Measurements from ENCODE around the gene FNIP1.

FNIP1 gene

DNA sequence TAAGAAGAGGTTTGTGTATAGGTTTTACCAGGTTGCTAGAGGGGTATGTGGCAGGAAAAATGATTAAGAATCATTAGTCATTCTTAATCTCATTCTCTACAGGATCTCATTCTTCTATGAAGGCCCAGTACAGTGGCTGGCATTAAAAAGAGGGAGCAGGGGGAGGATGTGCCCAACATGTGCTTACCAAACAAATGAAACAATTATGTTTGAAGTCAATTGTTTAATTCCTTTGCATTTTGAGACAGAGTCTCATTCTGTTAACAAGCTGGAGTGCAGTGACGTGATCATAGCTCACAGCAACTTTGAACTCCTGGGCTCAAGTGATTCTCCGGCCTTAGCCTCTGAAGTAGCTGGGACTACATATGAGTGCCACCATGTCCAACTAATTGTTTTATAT is 23.0 kb downstream of the FNIP1 start:
- Histone ChIP-seq H3K23ac (ENCODE audit: low read depth, low read length, poor library complexity) (no peak overlapping the region), H3K4me1 (ENCODE audit: control insufficient read depth in 2 of 2, insufficient read depth in 1 of 2, low read depth in 1 of 2, low read length in 2 of 2) (no peaks in the 10 kb centered on the region), H3K36me3 (replicated peaks in 1 of 2; ENCODE audit: control insufficient read depth in 2 of 2, insufficient read depth in 2 of 2, low read length in 2 of 2) (no peaks in the 10 kb centered on the region), H2BK15ac (ENCODE audit: low read length) (no peak overlapping the region), H2AK5ac (ENCODE audit: low read depth, low read length) (no peak overlapping the region), H3K27me3 (ENCODE audit: control insufficient read depth in 3 of 3, insufficient read depth in 3 of 3, low read depth in 1 of 3, low read length in 3 of 3) (no peaks in the 10 kb centered on the region), H2AFZ (ENCODE audit: low read length) (no peak overlapping the region), H3K14ac (ENCODE audit: low read length) (no peak overlapping the region), H3K18ac (ENCODE audit: low read length) (no peak overlapping the region), H3K9me3 (replicated peaks in 1 of 2; ENCODE audit: control insufficient read depth in 2 of 2, insufficient read depth in 1 of 2, low read depth in 1 of 2, low read length in 2 of 2) (no peaks in the 10 kb centered on the region), H3K27ac (replicated peaks; ENCODE audit: low read length) (no peak overlapping the region), H3K4ac (ENCODE audit: low read length) (no peak overlapping the region), H3K79me1 (ENCODE audit: low read depth, low read length) (no peaks in the 10 kb centered on the region), H4K8ac (ENCODE audit: low read depth, low read length) (no peak overlapping the region), H2BK120ac (ENCODE audit: low read depth, low read length) (no peak overlapping the region), H4K91ac (ENCODE audit: low read depth, low read length, poor library complexity) (no peak overlapping the region), H3K4me2 (ENCODE audit: insufficient read depth, low read length, poor library complexity, severe bottlenecking) (no peak overlapping the region), H2BK5ac (ENCODE audit: low read length) (no peak overlapping the region), H3K9ac (ENCODE audit: low read depth, low read length, poor library complexity) (no peak overlapping the region), H2BK12ac (ENCODE audit: low read length) (no peak overlapping the region), H3K4me3 (ENCODE audit: low read length in 2 of 2) (no peak overlapping the region)
- no peak for DNase-seq (ENCODE audit: low spot score)
- WGBS, 2 donors (ENCODE audit: extremely low coverage in 2 of 2, insufficient read length in 2 of 2, insufficient replicate concordance in 1 of 2): no CpG with 5 or more reads among the region's 2 CpGs

DNA sequence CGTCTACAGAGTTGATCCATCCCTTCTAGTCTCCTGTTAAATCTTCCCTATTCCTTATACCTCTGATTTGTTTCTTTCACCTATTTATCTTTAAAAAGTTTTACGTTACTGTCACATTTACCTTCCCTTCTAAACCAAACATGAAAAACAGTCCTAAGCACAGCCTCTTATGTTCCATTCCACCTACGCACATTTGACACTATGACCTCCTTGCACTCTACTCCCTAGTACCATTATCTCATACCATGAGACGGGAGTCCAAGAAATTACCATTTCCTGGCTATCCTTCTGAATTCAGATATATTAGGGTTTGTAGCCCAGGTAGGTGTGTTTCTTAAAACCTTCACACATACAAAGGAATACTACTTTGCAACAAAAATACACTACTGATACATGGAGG is 25.1 kb downstream of the FNIP1 start:
- Histone ChIP-seq H2AFZ (ENCODE audit: low read length) (no peak overlapping the region), H3K27ac (replicated peaks; ENCODE audit: low read length) (no peak overlapping the region), H3K79me1 (ENCODE audit: low read depth, low read length) (no peaks in the 10 kb centered on the region), H3K4me3 (ENCODE audit: low read length in 2 of 2) (no peak overlapping the region), H2BK5ac (ENCODE audit: low read length) (no peak overlapping the region), H4K8ac (ENCODE audit: low read depth, low read length) (no peak overlapping the region), H3K9ac (ENCODE audit: low read depth, low read length, poor library complexity) (no peak overlapping the region), H3K27me3 (ENCODE audit: control insufficient read depth in 3 of 3, insufficient read depth in 3 of 3, low read depth in 1 of 3, low read length in 3 of 3) (no peaks in the 10 kb centered on the region), H2BK120ac (ENCODE audit: low read depth, low read length) (no peak overlapping the region), H3K36me3 (replicated peaks in 1 of 2; ENCODE audit: control insufficient read depth in 2 of 2, insufficient read depth in 2 of 2, low read length in 2 of 2) (no peaks in the 10 kb centered on the region), H3K4me1 (ENCODE audit: control insufficient read depth in 2 of 2, insufficient read depth in 1 of 2, low read depth in 1 of 2, low read length in 2 of 2) (no peaks in the 10 kb centered on the region), H3K4ac (ENCODE audit: low read length) (no peak overlapping the region), H3K4me2 (ENCODE audit: insufficient read depth, low read length, poor library complexity, severe bottlenecking) (no peak overlapping the region), H2AK5ac (ENCODE audit: low read depth, low read length) (no peak overlapping the region), H3K9me3 (replicated peaks in 1 of 2; ENCODE audit: control insufficient read depth in 2 of 2, insufficient read depth in 1 of 2, low read depth in 1 of 2, low read length in 2 of 2) (peaks cover 0 to 2% of the 10 kb centered on the region in 2 donors), H4K91ac (ENCODE audit: low read depth, low read length, poor library complexity) (no peak overlapping the region), H3K23ac (ENCODE audit: low read depth, low read length, poor library complexity) (no peak overlapping the region), H3K18ac (ENCODE audit: low read length) (no peak overlapping the region), H2BK15ac (ENCODE audit: low read length) (no peak overlapping the region), H3K14ac (ENCODE audit: low read length) (no peak overlapping the region), H2BK12ac (ENCODE audit: low read length) (no peak overlapping the region)
- no peak for DNase-seq (ENCODE audit: low spot score)
- WGBS, 2 donors (ENCODE audit: extremely low coverage in 2 of 2, insufficient read length in 2 of 2, insufficient replicate concordance in 1 of 2): no CpG with 5 or more reads among the region's 4 CpGs

- no peak overlapping the region for H3K23ac ChIP-seq (ENCODE audit: low read depth, low read length, poor library complexity)
- H2BK12ac ChIP-seq (ENCODE audit: low read length): no peak overlapping the region
- H2BK15ac ChIP-seq (ENCODE audit: low read length): no peak overlapping the region
- no peak overlapping the region for H3K9ac ChIP-seq (ENCODE audit: low read depth, low read length, poor library complexity)
- H3K9me3 ChIP-seq (replicated peaks in 1 of 2; ENCODE audit: control insufficient read depth in 2 of 2, insufficient read depth in 1 of 2, low read depth in 1 of 2, low read length in 2 of 2): peaks cover 0 to 3% of the 10 kb centered on the region in 2 donors
- no peak overlapping the region for H3K4me3 ChIP-seq (ENCODE audit: low read length in 2 of 2)
- H3K27ac ChIP-seq (replicated peaks; ENCODE audit: low read length): no peak overlapping the region
- H3K18ac ChIP-seq (ENCODE audit: low read length): no peak overlapping the region
- H3K4me1 ChIP-seq (ENCODE audit: control insufficient read depth in 2 of 2, insufficient read depth in 1 of 2, low read depth in 1 of 2, low read length in 2 of 2): no peaks in the 10 kb centered on the region
- no peak for DNase-seq (ENCODE audit: low spot score)
- H3K27me3 ChIP-seq (ENCODE audit: control insufficient read depth in 3 of 3, insufficient read depth in 3 of 3, low read depth in 1 of 3, low read length in 3 of 3): no peaks in the 10 kb centered on the region
- no peak overlapping the region for H4K8ac ChIP-seq (ENCODE audit: low read depth, low read length)
- peaks cover 3% of the 10 kb centered on the region for H3K79me1 ChIP-seq (ENCODE audit: low read depth, low read length)
- no peak overlapping the region for H2BK5ac ChIP-seq (ENCODE audit: low read length)
- no peak overlapping the region for H3K14ac ChIP-seq (ENCODE audit: low read length)
- H4K91ac ChIP-seq (ENCODE audit: low read depth, low read length, poor library complexity): no peak overlapping the region
- H2AFZ ChIP-seq (ENCODE audit: low read length): no peak overlapping the region
- H3K36me3 ChIP-seq (replicated peaks in 1 of 2; ENCODE audit: control insufficient read depth in 2 of 2, insufficient read depth in 2 of 2, low read length in 2 of 2): peaks cover 0 to 3% of the 10 kb centered on the region in 2 donors
- no peak overlapping the region for H3K4me2 ChIP-seq (ENCODE audit: insufficient read depth, low read length, poor library complexity, severe bottlenecking)
- no CpG with 5 or more reads among the region's 1 CpG for WGBS, 2 donors (ENCODE audit: extremely low coverage in 2 of 2, insufficient read length in 2 of 2, insufficient replicate concordance in 1 of 2)
- H2AK5ac ChIP-seq (ENCODE audit: low read depth, low read length): no peak overlapping the region
- no peak overlapping the region for H2BK120ac ChIP-seq (ENCODE audit: low read depth, low read length)
- no peak overlapping the region for H3K4ac ChIP-seq (ENCODE audit: low read length)
Observed at GRCh38 chr5:131769961-131770360, 26.9 kb downstream of the FNIP1 start.

DNA sequence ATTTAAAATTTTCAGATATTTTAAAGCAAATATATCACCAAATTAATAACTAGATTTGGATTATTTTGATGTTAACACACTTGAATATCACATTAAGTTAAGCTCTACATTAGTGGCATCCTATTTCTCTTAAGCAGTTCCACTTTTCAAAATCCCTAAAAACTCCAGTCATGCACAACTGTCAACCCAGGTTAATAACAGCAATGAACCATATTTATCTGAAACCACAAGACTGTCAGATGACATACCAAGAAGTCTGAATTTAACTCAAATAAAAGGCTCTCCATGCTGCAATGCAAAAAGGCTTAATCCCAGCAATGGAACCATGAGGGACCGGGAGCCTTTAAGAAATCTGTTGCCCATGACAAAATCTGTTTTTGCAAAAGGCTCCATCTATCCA is 27.5 kb downstream of the FNIP1 start:
- Histone ChIP-seq H4K91ac (ENCODE audit: low read depth, low read length, poor library complexity) (no peak overlapping the region), H2AK5ac (ENCODE audit: low read depth, low read length) (no peak overlapping the region), H3K27ac (replicated peaks; ENCODE audit: low read length) (no peak overlapping the region), H3K4me2 (ENCODE audit: insufficient read depth, low read length, poor library complexity, severe bottlenecking) (no peak overlapping the region), H2BK5ac (ENCODE audit: low read length) (no peak overlapping the region), H3K14ac (ENCODE audit: low read length) (no peak overlapping the region), H2AFZ (ENCODE audit: low read length) (no peak overlapping the region), H3K27me3 (ENCODE audit: control insufficient read depth in 3 of 3, insufficient read depth in 3 of 3, low read depth in 1 of 3, low read length in 3 of 3) (no peaks in the 10 kb centered on the region), H3K36me3 (replicated peaks in 1 of 2; ENCODE audit: control insufficient read depth in 2 of 2, insufficient read depth in 2 of 2, low read length in 2 of 2) (peaks cover 0 to 7% of the 10 kb centered on the region in 2 donors), H3K9me3 (replicated peaks in 1 of 2; ENCODE audit: control insufficient read depth in 2 of 2, insufficient read depth in 1 of 2, low read depth in 1 of 2, low read length in 2 of 2) (peaks cover 0 to 9% of the 10 kb centered on the region in 2 donors), H3K9ac (ENCODE audit: low read depth, low read length, poor library complexity) (no peak overlapping the region), H4K8ac (ENCODE audit: low read depth, low read length) (no peak overlapping the region), H3K4me3 (ENCODE audit: low read length in 2 of 2) (no peak overlapping the region), H3K18ac (ENCODE audit: low read length) (no peak overlapping the region), H3K4ac (ENCODE audit: low read length) (no peak overlapping the region), H3K79me1 (ENCODE audit: low read depth, low read length) (peaks cover 4% of the 10 kb centered on the region), H3K23ac (ENCODE audit: low read depth, low read length, poor library complexity) (no peak overlapping the region), H2BK12ac (ENCODE audit: low read length) (no peak overlapping the region), H2BK120ac (ENCODE audit: low read depth, low read length) (no peak overlapping the region), H2BK15ac (ENCODE audit: low read length) (no peak overlapping the region), H3K4me1 (ENCODE audit: control insufficient read depth in 2 of 2, insufficient read depth in 1 of 2, low read depth in 1 of 2, low read length in 2 of 2) (no peaks in the 10 kb centered on the region)
- WGBS, 2 donors (ENCODE audit: extremely low coverage in 2 of 2, insufficient read length in 2 of 2, insufficient replicate concordance in 1 of 2): no CpG with 5 or more reads among the region's 1 CpG
- DNase-seq (ENCODE audit: low spot score): no peak
